ENCODE data around the gene ZNRD2.

ZNRD2 gene

GRCh38 chr11:65538915-65539743 lies 31.1 kb upstream of the ZNRD2 start:
- no peak for DNase-seq

GRCh38 chr11:65539744-65540289 lies 30.5 kb upstream of the ZNRD2 start:
- DNase-seq, result no peak

GRCh38 chr11:65540290-65541092 lies 29.8 kb upstream of the ZNRD2 start:
- peak; percentile 92 for DNase-seq

DNA sequence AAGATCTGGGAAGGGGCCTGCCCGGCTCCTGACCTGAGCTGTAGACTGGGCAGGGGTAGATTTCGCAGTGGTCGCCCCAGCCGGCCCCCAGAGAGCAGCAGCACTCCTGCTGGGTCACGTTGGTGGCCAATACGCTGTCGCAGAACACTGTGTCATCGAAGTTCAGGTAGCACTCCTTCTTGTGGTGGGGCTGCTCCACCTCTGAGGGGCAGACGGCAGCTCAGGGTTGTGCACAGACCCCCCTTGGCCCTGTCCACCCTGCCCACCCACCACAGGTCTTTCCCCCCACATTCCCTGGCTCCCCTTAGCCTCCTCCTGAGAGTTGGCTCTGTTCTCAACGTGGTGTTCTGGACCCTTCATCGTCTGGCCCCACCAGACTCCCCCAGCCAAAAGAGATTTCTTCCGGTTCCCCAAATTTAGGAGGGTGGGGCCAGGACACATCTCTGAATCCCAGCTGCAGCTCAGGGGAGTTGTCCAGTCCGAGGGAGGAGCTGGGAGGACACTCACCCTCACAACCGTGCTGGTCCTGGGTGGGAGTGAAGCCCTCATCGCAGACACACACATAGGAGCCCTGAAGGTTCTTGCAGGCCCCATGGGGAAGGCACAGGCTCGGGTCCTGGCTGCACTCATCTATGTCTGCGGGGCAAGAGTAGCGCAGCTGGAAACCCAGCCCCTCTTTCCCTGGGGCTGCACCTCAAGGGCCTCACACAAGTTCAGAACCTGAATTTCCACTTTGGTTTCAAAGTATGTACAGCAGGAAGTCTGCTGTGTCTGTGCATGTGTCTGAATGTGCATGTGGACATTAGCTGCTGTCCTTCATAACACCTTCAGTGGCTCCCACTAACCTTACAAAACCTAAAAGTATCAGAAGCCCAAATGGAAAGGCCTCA lies 28.9 kb upstream of the ZNRD2 start:
- DNase-seq, result no peak

DNA sequence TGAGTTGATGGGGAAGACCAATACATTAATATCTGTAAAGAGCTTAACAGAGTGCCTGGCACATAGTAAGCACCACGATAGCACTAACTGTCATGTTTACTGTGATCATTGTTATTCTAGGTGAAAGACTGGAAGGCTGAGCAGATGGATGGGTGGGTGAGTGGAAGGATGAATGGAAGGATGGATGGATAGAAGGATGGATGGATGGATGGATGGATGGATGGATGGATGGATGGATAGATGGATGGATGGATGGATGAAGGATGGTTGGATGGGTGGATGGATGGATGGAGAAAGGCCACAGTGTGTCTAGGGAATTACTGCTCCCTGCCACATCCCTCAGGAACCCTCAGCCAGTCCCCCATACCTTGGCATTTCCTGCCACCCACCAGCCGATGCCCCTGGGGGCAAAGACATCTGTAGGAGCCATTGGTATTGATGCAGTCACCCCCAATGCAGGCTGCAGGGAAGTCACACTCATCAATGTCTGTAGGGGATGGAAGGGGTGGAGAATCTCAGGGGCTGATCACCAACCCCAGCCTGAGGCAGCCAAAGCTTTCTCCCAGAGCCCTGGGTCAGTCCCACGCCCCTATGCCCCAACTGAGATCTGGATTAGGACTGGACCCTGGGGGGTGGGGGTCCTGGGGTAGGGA lies 27.4 kb upstream of the ZNRD2 start:
- DNase-seq, result no peak

DNA sequence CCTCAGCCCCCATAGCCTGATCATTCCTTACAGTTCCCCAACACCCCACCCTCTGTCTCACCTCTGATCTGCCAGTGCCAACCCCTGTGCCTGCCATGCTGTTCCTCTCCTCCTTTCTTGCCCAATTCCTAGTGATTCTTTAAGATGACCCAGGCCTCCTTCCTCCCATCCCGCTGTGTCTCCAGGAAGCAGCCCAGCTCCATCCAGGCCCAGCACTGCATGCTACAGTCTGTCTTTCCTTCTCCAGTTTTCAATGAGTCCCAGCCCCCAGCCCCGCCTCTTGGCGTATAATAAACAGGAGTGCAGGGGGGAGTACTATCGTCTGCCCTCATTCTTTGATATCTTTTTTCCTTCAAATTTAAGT lies 24.4 kb upstream of the ZNRD2 start:
- DNase-seq, result no peak

DNA sequence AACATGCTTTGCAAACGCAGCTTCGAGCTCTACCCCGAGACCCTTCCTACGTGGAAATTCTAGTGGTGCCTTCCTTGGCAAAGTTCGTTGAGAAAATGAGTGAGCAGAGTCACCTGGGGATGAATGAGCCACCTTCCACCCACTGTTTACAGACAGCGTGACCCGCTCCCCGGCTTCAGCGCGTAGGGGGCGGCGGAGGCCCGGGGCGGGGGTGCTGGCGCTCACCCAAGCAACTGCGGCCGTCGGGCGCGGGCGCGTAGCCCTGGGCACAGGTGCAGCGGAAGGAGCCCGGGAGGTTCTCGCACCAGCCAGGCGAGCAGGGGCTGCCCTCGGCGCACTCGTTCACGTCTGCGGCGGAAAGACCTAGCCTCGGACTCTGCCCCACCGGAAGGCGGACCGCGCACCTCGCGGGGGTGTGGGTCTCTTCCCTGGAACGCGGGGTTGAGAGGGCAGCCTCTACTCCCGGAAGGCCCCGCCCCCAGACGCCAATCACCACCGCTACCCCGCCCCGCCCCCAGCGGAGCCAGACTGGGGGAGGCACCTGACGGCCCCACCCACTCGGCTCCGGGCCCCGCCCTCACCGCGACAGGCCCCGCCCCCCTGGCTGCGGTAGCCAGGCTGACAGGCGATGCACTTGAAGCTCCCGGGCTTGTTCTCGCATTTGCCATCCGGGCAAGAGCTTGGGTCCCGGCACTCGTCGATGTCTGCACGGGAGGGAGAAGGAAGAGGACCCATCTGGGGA lies 23.9 kb upstream of the ZNRD2 start:
- peak; percentile 98 for DNase-seq

GRCh38 chr11:65547446-65548125 lies 22.7 kb upstream of the ZNRD2 start:
- DNase-seq, result peak; percentile 68

GRCh38 chr11:65548395-65548794 lies 21.9 kb upstream of the ZNRD2 start:
- DNase-seq, result no peak

DNA sequence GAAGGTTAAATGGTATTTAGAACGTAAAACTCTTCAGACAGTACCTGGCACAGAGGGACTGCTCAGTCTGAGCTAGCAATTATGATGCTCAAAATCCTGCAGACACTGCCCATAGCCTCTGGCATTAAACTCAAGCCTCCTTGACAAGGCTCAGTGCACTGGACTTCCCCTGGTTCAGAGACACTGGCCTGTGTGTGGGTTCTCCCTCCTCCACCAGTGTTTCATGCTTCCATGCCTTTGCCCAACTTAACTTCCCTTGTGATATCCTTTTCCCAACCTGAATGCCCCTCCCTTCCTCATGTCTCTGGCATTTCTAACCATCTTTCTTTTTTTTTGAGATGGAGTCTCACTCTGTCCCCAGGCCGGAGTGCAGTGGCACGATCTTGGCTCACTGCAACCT lies 21.2 kb upstream of the ZNRD2 start:
- DNase-seq, result no peak

DNA sequence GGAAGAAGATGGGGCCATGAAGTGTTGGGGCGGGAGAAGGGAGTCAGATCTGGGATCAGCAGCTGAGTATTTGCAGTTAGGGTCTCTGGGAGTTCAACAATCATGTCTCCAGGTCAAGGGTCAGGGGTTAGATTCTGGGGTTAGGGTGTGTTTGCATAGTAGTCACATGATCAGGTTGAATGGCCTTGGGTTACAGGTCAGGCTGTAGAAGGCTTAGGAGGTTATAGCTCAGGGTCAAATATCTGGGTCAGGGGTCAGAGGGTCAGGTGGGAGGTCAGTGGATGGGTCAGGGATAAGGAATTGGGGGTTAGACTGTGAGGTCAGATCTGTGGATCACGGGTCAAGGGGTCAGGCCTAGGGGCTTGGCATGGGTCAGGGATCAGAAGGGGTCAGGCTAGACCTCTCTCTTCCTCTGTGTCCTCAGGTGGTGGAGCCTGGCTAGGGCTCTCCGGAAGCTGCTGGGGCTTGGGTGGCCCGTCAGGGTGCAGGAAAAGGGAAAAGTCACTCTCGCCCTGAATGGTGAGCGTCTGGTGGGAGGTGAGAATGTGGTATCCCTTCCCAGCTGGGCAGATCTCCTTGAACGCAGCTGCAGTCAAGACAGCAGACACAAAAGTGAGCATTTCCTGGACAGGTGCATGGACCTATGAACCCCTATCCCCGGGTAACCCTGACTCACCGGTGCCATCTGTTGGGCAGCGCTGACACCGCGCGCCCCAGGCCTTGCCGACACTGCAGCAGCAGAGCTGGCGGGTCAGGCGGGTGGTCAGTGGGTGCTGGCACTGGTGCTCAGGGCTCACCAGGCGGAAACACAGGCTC lies 18.5 kb upstream of the ZNRD2 start:
- peak; percentile 78 for DNase-seq

DNA sequence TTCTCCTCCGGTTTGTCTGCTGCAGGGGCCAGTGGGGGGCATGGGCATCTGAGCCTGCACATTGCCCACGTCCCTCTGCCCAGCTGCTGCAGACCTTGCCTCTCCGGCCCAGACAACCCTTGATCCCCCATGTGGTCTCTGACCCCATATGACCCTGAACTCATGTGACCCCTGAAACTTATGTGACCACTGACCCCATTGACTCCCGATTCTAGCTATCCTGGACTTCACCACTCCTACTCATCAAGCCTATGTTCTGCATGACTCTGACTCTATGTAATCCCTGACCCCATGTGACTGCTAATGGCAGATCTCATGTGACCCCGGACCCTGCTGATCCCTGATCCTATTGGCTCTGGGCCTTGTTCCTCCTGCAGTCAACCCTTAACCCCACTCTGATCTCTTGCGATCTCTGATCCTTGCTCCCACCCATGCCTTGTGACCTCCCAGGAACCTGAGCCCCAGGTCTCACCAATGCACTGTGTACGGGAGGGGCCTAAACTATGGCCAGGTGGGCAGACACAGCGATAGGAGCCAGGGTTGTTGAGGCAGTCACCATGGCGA lies 17.8 kb upstream of the ZNRD2 start:
- no peak for DNase-seq

DNA sequence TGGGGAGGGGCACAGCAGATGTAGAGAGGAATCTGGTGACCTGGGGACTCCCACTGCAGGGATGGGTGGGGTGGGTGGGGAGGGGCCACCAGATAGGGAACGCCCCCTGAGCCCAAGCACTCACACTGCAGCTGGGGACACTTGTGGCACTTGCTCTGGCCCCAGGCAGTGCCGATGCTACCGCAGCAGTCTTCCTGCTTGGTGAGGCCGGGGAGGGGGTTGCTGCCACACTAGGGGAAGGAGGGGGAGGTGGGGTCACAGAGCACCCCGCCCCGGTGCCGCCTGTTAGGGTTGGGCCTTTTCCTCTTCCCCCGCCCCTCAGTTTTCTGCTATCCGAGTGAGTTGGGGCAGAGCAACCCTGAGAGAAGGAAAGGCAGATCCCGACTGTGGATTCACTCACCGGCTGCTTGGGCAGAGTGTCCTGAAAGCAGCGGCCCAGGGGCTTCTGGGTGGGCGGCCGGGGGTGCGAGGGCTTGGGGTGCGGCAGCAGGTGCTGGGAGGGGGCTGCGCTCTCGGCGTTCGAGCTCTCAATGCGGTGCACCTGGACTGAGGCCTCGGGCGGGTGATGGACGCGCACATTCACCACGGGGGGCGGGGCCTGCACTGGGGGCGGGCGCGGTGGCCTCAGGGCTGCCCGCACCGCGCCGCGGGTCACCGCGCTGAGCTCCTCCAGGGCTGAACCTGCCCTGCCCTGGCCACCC lies 16.8 kb upstream of the ZNRD2 start:
- DNase-seq, result peak; percentile 87

DNA sequence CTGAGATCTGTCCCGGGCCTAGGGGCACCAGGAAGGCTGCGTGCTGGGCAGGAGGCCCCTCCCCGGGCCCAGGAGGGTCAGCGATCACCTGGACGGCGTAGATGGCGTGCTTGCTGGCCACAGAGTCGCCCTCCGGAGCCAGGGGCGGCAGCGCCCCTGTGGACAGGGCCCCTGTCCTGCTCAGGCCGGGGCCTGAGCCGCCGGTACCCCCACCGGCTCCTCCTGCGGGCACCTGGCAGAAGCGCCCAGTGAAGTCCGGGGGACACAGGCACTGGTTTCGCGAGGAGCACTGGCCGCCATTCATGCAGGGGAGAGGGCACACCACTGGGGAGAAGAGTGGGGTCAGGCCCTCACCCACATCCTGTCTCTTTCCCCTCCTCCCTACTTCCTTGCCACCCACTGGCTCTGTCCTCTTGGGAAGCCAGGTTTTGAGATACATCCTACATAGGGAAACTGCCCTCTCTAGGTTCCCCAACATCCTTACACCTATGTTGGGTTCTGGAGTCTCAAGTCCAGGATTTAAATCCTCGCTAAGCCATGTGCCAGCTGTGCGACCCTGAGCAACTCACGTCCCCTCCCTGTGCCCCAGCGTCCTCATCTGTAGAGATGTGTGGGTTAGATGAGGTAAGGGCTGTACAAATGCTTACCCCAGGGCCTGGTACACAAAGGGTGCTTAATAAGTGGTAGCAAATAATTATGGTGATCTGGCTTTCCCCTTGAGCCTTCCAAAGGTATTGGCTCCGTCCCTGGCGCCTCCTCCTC lies 16.0 kb upstream of the ZNRD2 start:
- DNase-seq, result no peak

DNA sequence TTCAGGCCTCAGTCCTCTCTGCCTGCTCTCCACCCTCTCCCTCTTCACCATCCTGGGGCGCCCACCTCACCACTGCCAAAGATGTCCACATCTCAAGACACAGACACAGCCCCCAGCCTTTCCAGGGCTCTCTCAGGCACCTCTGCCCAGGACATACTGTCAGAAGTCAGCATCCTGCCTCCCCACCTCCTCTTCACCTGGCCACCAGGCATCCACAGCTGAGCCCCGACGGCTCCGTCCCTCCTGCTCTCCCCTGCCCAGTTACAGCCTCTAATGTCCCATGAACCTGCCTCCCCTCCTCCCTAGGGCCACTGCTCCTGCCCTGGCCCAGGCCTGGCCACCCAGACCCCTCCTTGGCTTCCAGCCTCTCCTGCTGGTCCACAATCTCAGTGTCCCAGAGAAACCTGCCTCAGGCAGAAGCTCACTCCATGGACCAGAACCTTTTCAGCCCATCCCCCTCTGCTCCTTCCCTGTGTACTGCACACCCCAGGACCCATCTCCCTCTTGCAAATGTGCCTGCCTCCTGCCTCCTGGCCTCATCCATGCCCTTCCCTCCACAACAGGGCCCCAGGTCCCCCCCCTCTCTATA lies 15.3 kb upstream of the ZNRD2 start:
- DNase-seq, result no peak

DNA sequence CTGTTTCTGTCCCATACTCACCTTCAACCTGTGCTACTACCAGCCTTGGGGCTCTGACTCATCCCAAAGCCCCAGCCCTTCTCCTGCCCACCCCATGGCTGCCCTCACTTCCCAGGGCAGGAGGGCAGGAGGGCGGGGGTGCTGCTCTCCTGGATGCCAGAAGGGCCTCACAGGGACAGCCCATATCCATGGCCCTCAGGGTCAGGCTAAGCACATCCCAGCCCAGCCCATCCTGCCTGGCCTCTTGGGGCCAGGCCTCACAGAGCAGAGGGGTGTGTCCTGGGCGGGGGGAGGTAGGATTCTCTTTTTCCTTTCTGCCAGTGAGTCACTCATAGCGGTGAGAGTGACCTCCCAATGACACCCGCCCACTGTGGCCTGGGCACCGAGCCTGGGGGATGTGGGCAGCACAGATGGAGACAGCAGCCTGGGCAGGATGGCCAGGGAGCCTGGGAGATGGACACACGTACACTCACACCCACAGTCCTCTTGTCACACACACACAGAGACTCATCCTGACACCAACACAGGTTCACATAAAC lies 14.5 kb upstream of the ZNRD2 start:
- DNase-seq, result no peak

GRCh38 chr11:65556470-65557279 lies 13.6 kb upstream of the ZNRD2 start:
- DNase-seq, result no peak

Measured in CD4-positive, alpha-beta T cell treated with Interleukin-10 for 1 hour (primary cell).